HepG2 (cell line): ENCODE measurements around the gene MAPK12. TPM values are rescaled to one million over a fixed set of nuclear protein-coding genes. Genes with fewer than 3 reads are reported as not detected.

Experiments
- GABPA ChIP-seq, 2 experiments: IDR thresholded peaks; 2 replicates each; pipeline ENCODE4 v1.6.1; 2011 to 2016; ENCODE audit warnings: low read depth in 2 of 2, low read length in 1 of 2, missing biosample characterization in 1 of 2, missing genetic modification characterization in 1 of 2
- HOMEZ ChIP-seq: IDR thresholded peaks from 2 replicates; pipeline ENCODE4 v1.6.1; 2016; ENCODE audit warnings: low read depth
- PATZ1 ChIP-seq: sonication (generic); formaldehyde crosslinking; IDR thresholded peaks from 2 replicates; pipeline ENCODE4 v1.4.0; 2020; ENCODE audit warnings: missing genetic modification reagents
- SAP130 ChIP-seq: IDR thresholded peaks from 2 replicates; pipeline ENCODE4 v1.6.1; 2016; ENCODE audit warnings: low read depth
- SKI ChIP-seq: fragments of 450-650 bp; IDR thresholded peaks from one replicate; pipeline ENCODE4 v1.6.1; 2018; ENCODE audit warnings: mild to moderate bottlenecking; ENCODE audit not compliant: partially characterized antibody
- SMAD9 ChIP-seq: sonication (generic); formaldehyde crosslinking; IDR thresholded peaks from 2 replicates; pipeline ENCODE4 v1.5.1; 2020; ENCODE audit warnings: mild to moderate bottlenecking, missing genetic modification reagents
- SNAPC5 ChIP-seq: sonication (generic); formaldehyde crosslinking; IDR thresholded peaks from 2 replicates; pipeline ENCODE4 v1.8.1; 2023; ENCODE audit warnings: mild to moderate bottlenecking, missing genetic modification reagents, borderline replicate concordance
- TBX3 ChIP-seq: fragments of 450-650 bp; IDR thresholded peaks from 2 replicates; pipeline ENCODE4 v1.6.1; 2017; ENCODE audit warnings: antibody characterized with exemption, mild to moderate bottlenecking, inconsistent platforms, borderline replicate concordance
- ZBTB40 ChIP-seq, 2 experiments: fragments of 450-650 bp in 1 of 2; sonication (generic) in 1 of 2; formaldehyde crosslinking in 1 of 2; IDR thresholded peaks; 2 replicates each; pipeline versions ENCODE4 v1.6.1 to v1.8.0; 2016 to 2022; ENCODE audit warnings: antibody characterized with exemption in 1 of 2, mild to moderate bottlenecking in 1 of 2, missing genetic modification reagents in 1 of 2
- ZNF337 ChIP-seq: sonication (generic); formaldehyde crosslinking; IDR thresholded peaks from 2 replicates; pipeline ENCODE4 v1.5.1; 2020; ENCODE audit warnings: missing genetic modification reagents, low read depth, mild to moderate bottlenecking, borderline replicate concordance
- ZNF446 ChIP-seq: sonication (generic); formaldehyde crosslinking; IDR thresholded peaks from 2 replicates; pipeline ENCODE4 v1.5.0; 2020; ENCODE audit warnings: mild to moderate bottlenecking, missing genetic modification reagents
- ZNF543 ChIP-seq: sonication (generic); formaldehyde crosslinking; IDR thresholded peaks from 2 replicates; pipeline ENCODE4 v1.4.0; 2020; ENCODE audit warnings: mild to moderate bottlenecking, missing genetic modification reagents
- ZNF605 ChIP-seq: sonication (generic); formaldehyde crosslinking; IDR thresholded peaks from 2 replicates; pipeline ENCODE4 v1.8.0; 2022; ENCODE audit warnings: mild to moderate bottlenecking, missing genetic modification reagents
- ZNF615 ChIP-seq: sonication (generic); formaldehyde crosslinking; IDR thresholded peaks from 2 replicates; pipeline ENCODE4 v1.5.0; 2020; ENCODE audit warnings: mild to moderate bottlenecking, missing genetic modification reagents, borderline replicate concordance
- ZNF629 ChIP-seq: sonication (generic); formaldehyde crosslinking; conservative IDR thresholded peaks from 2 replicates; pipeline ENCODE4 v1.5.0; 2020; ENCODE audit warnings: missing genetic modification reagents
- ZNF746 ChIP-seq: sonication (generic); formaldehyde crosslinking; IDR thresholded peaks from 2 replicates; pipeline ENCODE4 v1.8.0; 2022; ENCODE audit warnings: mild to moderate bottlenecking, missing genetic modification reagents
- polyA plus RNA-seq, 8 experiments: library from polyadenylated mRNA; depleted of rRNA in 3 of 8; stranded (reverse) in 7 of 8; unstranded in 1 of 8; fragments of >200 nt; fragmentation: Illumina TruSeq in 4 of 8; extraction: Trizol in 4 of 8; gene quantifications; 2 replicates each; pipeline versions ENCODE4 v1.2.1 to v1.2.3, GENCODE V29; 2011 to 2016; ENCODE audit warnings: low read depth in 4 of 8, missing spikeins in 1 of 8, mixed read lengths in 1 of 8; ENCODE audit not compliant: insufficient read depth in 1 of 8
- total RNA-seq, 5 experiments: library from RNA; depleted of rRNA; stranded (reverse); fragments of >200 nt; fragmentation: Illumina TruSeq; extraction: Trizol; gene quantifications; 2 replicates each; pipeline ENCODE4 v1.2.3, GENCODE V29; 2016; ENCODE audit warnings: low read depth in 1 of 5

Gene MAPK12
- total and polyA plus RNA-seq, 2 of the 13 experiments (the other 11 are each of a cell fraction or from before 2014, with no cell fraction given): 22.2 to 23.3 TPM

- TF ChIP-seq ZBTB40 (IDR thresholded peaks at IDR 0.05): no peak
- TF ChIP-seq ZBTB40 (CRISPR knock-in tag; IDR thresholded peaks at IDR 0.05): no peak
- TF ChIP-seq HOMEZ: no peak
- no peak for TF ChIP-seq ZNF629 (CRISPR knock-in tag)
- no peak for TF ChIP-seq ZNF337
- no peak for TF ChIP-seq GABPA (IDR thresholded peaks at IDR 0.05; ENCODE audit: low read depth, low read length)
- TF ChIP-seq GABPA (CRISPR knock-in tag; IDR thresholded peaks at IDR 0.05; ENCODE audit: low read depth): no peak
- no peak for TF ChIP-seq TBX3
- no peak for TF ChIP-seq SMAD9
- peak; percentile 71; the same call in 1 of the 2 replicates for TF ChIP-seq ZNF746 (CRISPR knock-in tag)
- TF ChIP-seq SKI: no peak
- no peak for TF ChIP-seq ZNF543
- TF ChIP-seq PATZ1 (CRISPR knock-in tag): peak; percentile 84
- TF ChIP-seq SNAPC5 (CRISPR knock-in tag): no peak
- TF ChIP-seq ZNF605 (CRISPR knock-in tag): no peak
- peak; percentile 4; the same call in 1 of the 2 replicates for TF ChIP-seq SAP130
- TF ChIP-seq ZNF615: no peak
- no peak for TF ChIP-seq ZNF446 (CRISPR knock-in tag)
Observed at GRCh38 chr22:50261615-50262459, at the start of gene MAPK12 (continued).
